Hematopoietic multipotent progenitor cell treated with erythropoietin and hydrocortisone succinate and interleukin-3 and kit ligand, for 15 days (in vitro differentiated cells): ENCODE measurements around the gene KIFAP3.
A peak's percentile ranks its signal among the peaks of the same experiment; 100 is the strongest.
"Not testable (repeated sequence)": the region's sequence is repeated elsewhere in the genome, so short reads cannot be mapped to it uniquely, and the experiment has no call there.

ENCODE experiments used
- DNase-seq: peaks from one replicate; pipeline ENCODE4 v3.0.0-alpha.2; 2015; ENCODE audit warnings: low spot score

KIFAP3 gene

DNA sequence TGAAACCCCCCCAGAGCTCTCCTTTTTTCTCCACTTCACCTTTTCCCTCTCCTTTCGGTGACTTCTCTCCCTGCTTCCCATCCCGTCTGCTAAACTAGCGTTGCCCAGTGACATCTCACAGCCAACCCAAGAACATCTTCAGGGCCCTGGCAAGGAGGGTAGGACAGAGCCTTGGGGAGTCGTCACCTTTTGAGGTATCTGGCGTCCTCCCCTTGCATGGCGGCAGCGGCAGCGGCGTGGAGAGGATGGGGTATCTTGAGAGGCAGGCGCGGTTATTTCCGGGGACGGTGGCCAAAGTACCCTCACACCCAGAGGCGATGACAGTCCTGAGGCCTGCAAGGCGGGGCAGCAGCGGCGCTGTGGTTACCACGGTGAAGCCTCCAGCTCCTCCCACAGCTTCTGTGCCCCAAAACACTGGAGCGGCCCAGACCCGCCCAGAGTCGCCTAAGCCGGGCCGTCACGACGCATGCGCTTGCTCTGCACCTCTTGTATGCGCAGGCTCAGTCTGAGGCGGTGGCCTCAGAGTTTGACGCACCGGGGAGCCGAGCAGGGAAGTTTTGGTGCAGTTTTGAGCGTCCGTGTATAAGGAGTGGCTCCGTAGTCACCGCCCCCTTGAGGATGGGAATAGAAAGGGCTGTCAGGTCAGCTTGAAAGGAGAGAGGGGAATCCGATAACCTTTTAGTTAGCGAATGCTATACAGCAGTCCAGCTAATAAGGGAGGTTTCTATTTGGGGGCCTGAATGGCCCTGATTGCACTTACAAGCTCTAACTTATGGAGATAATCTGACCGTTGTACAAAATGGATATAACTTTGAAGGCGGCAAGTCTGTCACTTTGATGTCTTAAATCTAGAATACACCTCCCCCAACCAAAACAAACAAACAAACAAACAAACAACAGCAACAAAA lies at the start of gene KIFAP3:
KIFAP3 (minus strand) TSS at position 446 of the 908 bp plus-strand sequence; CDS start at position 218, 228 bp downstream.
- peak; percentile 97 for DNase-seq

DNA sequence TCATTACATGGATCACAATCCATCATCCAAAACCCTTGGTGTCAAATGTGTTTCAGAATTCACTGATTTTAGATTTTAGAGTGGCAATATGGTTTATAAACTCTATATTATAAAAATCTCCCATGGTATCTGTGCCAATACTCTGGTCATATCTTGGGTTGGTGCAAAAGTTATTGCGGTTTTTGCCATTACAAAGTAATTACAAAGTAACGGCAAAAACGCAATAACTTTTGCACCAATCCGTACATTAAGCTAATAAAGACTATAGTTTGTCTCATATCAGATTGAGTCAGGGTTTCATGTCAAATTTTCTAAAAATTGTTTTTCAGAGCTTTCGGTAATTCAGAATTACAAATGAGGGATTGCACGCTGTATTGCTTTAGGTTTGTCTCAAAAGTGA lies 47.9 kb upstream of the KIFAP3 start:
- no peak for DNase-seq

DNA sequence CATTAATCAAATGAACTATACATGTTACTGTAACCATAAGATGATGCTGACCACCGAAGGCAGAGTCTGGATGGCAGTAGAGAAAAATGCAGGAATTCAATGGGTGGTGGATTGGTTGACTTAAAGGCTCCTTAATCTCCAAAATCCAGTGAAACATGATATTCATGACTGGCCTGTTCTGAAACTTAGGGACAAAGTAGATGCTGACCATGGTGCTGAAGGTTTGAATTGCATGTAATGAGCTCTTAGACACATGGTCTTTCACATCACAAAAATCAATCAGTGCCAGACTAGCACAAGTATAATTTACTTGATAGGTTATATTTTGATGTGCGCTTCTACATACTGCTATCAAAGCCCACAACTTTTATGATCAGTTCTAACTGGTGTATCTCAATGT lies 40.4 kb upstream of the KIFAP3 start:
- DNase-seq = no peak

- DNase-seq = not testable (repeated sequence)
Measured at GRCh38 chr1:170113140-170113539, 38.6 kb upstream of the KIFAP3 start.

- DNase-seq = no peak
Measured at GRCh38 chr1:170097449-170097948, 23.0 kb upstream of the KIFAP3 start.

GRCh38 chr1:170096806-170097340 lies 22.4 kb upstream of the KIFAP3 start:
- no peak for DNase-seq

DNA sequence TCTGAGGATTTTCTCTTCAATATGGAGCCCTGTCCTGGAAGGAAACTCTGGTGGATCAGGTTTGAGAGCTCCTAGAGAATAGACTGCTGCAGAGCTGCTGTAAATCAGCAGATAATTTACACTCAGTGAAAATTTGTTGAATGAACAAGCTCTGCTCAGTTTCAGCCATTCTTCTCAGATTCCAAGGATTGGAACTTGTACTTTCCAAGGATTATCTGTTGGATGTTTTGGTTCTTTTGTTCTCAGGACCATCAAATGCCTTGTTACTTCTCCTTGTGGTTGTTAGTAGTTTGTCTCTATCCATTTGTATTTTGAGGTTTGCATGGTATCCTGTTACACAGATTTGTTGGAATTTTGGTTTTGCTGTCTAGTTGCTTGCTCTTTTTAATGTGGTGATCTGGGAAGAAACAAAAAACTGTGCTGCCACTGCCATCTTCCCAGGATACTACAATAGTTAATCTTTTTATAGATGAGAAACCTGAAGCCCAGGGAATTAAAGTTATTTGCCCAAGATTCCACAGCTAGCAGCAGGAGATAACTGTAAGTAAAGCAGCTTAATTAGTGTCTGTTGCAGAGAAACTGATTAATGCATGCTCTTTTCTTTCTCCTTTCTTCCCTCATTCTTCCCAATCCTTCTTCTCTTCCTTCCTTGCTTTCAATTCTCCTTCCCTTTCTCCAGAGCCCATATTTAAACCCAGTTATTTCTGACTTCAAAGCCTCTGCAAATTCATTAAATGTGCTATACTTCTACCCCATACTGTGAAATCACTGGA lies 21.7 kb upstream of the KIFAP3 start:
- DNase-seq = no peak

GRCh38 chr1:170094697-170095616 lies 20.5 kb upstream of the KIFAP3 start:
- not testable (repeated sequence) for DNase-seq

- no peak for DNase-seq
Measured at GRCh38 chr1:170086399-170087032, 12.0 kb upstream of the KIFAP3 start.

GRCh38 chr1:170085091-170085490 lies 10.6 kb upstream of the KIFAP3 start:
- DNase-seq = no peak

DNA sequence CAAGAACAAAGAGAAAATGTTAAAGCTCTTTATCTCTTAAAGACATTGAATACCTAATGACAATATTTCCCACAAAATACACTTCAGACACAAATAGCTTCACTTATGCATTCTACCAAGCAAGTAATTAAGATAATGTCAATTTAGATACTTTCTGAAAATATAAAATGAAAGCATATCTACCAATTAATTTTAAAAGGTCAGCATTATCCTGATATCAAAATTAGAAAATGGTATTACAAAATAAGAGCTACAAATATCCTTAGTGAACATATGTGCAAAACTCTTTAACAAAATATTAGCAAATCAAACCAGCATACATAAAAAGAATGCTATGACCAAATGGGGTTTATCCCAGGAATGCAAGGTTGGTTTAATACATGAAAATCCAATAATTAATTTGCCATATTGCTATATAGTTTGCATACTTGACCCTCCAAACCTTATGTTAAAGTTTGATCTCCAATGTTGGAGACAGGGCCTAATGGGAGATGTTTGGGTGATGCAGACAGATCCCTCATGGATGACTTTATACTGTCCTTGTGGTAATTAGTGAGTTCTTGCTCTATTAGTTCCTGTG lies 4.2 kb upstream of the KIFAP3 start:
- DNase-seq = no peak

DNA sequence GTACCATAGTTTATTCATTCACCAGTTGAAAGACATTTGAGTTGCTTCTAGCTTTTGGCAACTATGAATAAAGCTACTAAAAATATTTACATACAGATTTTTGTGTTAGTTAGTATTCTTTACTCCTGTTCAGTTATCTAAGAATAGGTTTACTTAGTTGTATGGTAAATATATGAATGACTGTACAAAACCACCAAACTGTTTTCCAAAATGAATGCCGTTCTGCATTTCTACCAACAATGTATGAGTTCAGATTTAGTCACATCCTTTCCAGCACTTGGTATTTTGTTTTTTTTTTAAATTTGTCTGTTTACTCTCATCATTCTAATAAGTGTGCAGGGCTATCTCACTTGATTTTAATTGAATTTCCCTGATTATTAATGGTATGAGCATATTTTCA lies 3.4 kb upstream of the KIFAP3 start:
- no peak for DNase-seq

GRCh38 chr1:170076952-170077351 lies 2.5 kb upstream of the KIFAP3 start:
- not testable (repeated sequence) for DNase-seq

DNA sequence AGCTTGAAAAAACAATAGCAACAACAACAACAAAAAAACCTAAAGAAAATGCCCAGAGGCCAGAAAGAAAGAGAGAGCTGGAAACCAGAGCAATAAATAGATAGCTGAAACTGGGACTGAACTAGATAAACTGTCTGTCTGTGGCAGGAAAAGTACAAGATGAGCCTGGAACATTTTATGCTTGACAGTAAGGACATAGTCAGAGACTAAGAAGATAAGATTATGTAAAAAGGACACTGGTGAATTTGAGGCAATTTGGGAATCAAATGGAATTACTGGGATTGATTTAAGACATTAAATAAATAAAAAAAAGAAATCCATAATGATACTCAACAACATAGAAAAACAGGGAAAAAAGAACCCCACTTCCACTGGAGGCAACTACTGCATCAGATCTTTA lies 1.7 kb upstream of the KIFAP3 start:
- no peak for DNase-seq

DNA sequence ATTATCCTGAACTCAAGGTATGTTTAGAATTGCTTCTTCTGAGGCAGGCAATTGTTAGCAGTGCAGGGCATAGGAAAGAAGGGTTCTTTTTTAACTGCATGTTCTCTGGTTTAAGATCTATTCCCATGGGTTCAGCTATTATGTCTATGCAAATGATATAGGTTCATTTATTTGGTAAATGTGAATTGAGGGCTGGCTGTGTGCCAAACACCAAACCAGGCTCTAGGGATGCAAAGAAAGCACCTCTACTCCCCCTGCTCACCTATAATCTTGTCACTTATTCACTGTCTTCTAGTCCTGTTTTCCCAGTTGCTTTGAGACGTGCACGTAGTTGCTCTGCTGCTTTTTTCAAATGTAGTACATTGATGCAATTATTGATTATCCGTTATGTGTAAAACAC lies 691 bp upstream of the KIFAP3 start:
- no peak for DNase-seq

GRCh38 chr1:170073893-170074249 lies 624 bp downstream of the KIFAP3 start:
- DNase-seq = no peak

DNA sequence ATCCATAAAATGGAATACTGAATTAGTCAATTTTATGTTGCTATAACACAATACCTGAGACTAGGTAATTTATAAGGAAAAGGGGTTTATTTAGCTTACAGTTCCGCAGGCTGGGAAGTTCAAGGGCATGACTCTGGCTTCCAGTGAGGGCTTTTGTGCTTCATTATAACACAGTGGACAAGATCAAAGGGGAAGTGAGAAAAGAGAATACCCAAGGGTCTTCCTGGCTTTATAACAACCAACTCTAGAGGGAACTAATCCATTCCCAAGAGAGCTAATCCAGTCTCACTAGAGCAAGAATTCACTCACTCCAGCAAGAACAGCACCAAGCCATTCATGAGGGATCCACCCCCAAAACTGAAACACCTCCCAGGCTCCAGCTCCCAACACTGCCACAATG lies 3.1 kb downstream of the KIFAP3 start:
- no peak for DNase-seq

DNA sequence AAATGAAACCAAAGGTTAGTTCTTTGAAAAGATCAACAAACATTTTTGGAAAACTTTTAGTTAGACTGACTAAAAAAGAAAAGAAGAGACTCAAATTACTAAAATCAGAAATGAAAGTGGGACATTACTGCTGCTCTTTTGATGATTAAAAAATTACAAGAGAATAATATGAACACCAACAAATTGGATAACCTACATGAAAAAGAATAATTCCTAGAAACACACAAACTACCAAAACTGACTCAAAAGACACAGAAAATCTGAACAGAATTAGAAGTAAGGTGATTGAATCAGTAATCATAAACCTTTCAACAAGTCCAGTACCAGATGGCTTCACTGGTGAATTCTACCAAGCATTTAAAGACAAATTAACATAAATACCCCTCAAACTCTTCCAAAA lies 5.6 kb downstream of the KIFAP3 start:
- no peak for DNase-seq

DNA sequence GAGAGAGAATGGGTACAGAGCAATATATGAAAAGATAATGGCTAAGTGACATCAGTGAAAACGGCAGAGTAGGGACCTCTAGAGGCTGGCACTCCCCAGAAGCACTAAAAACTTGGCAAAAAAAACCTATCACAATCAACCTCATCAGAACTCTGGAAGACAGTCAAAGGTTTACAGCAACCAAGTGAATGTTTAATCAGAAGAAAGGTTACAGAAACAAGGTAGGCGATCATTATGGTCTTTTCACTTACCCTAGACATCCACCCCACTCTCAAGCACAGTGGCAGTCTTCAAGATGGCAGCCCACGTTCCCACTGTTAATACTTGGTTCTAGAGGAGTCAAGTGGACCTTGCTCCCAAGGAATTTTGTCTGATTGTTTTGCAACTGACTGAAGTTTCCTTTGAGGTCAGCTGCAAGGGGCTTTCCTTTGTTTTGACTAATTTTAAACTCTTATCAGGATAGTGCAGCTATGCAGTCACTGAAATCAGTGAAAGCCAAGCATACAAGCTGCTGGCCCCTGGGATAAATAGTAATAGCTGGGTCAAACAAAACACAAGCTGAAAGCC lies 7.2 kb downstream of the KIFAP3 start:
- peak; percentile 23 for DNase-seq

- no peak for DNase-seq
Measured at GRCh38 chr1:170064821-170065220, 9.7 kb downstream of the KIFAP3 start.
